Measurements from ENCODE around the gene TAF11. TPM values are rescaled to one million over a fixed set of nuclear protein-coding genes. Genes with fewer than 3 reads are reported as not detected.

The TAF11 gene
- total RNA-seq, 4 donors from 2014 or later = 12.8 to 24.8 (median 19.8) TPM

DNA sequence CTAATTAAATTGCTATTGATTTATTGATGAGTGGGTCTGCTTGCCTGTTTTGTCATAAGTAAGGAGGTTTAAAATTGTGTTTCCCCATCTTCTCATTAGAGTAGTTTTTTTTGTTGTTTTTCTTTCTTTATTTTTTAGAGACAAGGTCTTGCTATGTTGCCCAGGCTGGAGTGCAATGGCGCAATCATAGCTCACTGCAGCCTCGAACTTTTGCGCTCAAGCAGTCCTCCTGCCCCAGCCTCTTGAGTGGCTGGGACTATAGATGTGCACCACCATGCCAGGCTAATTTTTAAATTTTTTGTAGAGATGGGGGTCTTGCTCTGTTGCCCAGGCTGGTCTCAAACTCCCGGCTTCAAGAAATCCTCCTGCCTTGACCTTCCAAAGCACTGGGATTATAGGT is 32.3 kb upstream of the TAF11 start:
- Histone ChIP-seq H3K9me3 (no peaks in the 10 kb centered on the region), H3K27ac (no peak overlapping the region), H3K4me3 (no peak overlapping the region), H3K36me3 (no peaks in the 10 kb centered on the region), H3K27me3 (no peaks in the 10 kb centered on the region), H3K4me1 (peaks cover 0 to 3% of the 10 kb centered on the region in 2 donors)
- intact Hi-C loops (cut with DNase I; ENCODE audit: low total_unique reads) = no loop called here
- no peak for DNase-seq
- TF ChIP-seq, protein P1, sequence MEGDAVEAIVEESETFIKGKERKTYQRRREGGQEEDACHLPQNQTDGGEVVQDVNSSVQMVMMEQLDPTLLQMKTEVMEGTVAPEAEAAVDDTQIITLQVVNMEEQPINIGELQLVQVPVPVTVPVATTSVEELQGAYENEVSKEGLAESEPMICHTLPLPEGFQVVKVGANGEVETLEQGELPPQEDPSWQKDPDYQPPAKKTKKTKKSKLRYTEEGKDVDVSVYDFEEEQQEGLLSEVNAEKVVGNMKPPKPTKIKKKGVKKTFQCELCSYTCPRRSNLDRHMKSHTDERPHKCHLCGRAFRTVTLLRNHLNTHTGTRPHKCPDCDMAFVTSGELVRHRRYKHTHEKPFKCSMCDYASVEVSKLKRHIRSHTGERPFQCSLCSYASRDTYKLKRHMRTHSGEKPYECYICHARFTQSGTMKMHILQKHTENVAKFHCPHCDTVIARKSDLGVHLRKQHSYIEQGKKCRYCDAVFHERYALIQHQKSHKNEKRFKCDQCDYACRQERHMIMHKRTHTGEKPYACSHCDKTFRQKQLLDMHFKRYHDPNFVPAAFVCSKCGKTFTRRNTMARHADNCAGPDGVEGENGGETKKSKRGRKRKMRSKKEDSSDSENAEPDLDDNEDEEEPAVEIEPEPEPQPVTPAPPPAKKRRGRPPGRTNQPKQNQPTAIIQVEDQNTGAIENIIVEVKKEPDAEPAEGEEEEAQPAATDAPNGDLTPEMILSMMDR (IDR thresholded peaks at IDR 0.05) = no peak
- TF ChIP-seq POLR2A (IDR thresholded peaks at IDR 0.05) = no peak

DNA sequence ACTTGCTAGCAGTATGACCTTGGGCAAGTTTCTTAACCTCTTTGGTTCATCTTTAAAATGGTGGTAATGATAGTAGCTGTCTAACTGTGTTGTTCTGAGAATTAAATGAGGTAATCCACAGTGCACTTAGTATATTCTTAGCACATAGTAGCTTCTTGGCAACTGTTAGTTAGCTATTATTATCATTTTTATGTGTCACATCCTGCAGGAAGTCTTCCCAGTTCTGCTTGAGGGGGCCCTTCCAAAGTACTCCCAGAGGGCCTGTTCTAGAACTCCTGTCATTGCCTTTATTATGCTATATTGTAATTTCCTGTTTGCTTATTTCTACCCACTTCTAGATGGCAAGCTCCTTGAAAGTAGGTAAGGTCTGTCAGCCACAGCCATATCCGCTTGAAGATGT is 31.8 kb upstream of the TAF11 start:
- no peaks in the 10 kb centered on the region for H3K36me3 ChIP-seq
- H3K4me3 ChIP-seq = no peak overlapping the region

DNA sequence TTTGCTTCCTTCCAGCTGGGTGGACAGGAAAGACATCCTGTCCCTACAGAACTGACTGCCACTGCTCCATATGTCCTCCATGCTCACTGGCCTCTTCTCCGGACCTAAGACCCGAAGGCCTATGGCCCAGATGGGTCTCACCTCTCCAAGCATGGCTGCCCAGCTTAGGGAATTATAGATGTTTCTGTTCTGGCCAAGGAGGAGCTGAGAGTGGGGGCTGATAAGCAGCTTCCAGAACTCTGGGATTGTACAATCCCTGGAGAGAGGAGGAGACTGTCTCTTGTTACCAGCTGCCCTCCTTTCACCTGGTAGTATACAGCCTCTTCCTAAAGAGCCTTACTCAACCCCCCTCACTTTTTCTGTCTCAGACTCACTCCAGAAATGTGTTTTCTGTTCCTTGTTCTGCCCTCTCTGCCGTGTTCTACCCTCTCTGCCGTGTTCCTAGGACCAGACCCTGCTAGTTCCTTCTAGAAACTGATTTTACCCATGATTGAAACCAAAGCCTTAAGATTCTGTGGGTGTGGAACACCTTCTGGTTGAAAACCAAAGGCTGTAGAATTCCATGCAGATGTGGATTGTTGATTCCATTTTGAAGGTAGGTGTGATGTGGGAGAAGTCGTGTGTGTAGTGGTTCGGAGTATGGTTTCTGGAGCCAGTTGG is 29.9 kb upstream of the TAF11 start:
- TF ChIP-seq POLR2A (IDR thresholded peaks at IDR 0.05) = no peak
- TF ChIP-seq, protein P1 (IDR thresholded peaks at IDR 0.05) = no peak
- Histone ChIP-seq H3K27ac (no peak overlapping the region), H3K27me3 (no peaks in the 10 kb centered on the region), H3K9me3 (no peaks in the 10 kb centered on the region), H3K4me1 (peaks cover 0 to 3% of the 10 kb centered on the region in 2 donors), H3K36me3 (no peaks in the 10 kb centered on the region), H3K4me3 (no peak overlapping the region)
- intact Hi-C loops (cut with DNase I; ENCODE audit: low total_unique reads) = no loop called here
- DNase-seq = no peak

More for the DNA sequence above, 31.8 kb upstream of the TAF11 start:
- DNase-seq = no peak
- H3K9me3 ChIP-seq = no peaks in the 10 kb centered on the region
- peaks cover 0 to 3% of the 10 kb centered on the region in 2 donors for H3K4me1 ChIP-seq
- TF ChIP-seq, protein P1 (IDR thresholded peaks at IDR 0.05) = no peak
- no peak for TF ChIP-seq POLR2A (IDR thresholded peaks at IDR 0.05)
- H3K27ac ChIP-seq = no peak overlapping the region
- H3K27me3 ChIP-seq = no peaks in the 10 kb centered on the region
- intact Hi-C loops (cut with DNase I; ENCODE audit: low total_unique reads) = no loop called here

DNA sequence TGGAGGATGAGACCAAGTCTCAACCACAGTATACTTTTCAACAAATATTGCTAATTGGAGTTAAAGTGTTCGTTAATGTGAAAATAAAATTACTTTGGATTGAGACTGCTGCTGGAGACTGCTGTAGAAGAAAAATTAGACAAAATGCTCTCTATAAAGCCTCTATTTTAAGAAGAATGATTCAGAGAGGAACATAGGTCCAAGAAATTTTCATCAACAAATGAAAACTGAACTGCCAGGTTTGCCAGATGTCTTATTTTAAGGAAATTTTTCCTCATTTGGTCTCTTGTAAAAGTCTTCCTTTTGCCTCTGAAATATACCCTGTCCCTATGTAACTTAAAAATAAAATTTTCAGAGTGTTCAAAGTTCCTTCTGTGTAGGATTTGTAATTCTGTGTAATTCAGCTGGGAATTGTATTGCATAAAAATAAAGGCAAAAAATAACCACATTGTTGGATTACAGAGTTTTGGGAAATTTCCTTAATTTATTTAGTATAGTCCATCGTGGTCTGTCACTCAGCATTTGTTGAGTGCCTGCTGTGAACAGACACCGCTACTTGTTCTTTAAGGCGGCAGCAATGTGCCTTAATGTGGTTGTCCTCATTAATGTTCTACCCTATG is 28.6 kb upstream of the TAF11 start:
- TF ChIP-seq, protein P1 (IDR thresholded peaks at IDR 0.05) = no peak
- TF ChIP-seq POLR2A (IDR thresholded peaks at IDR 0.05) = no peak
- H3K27ac ChIP-seq = peak overlapping the region in 1 of 2 donors; percentile 67
- H3K36me3 ChIP-seq = no peaks in the 10 kb centered on the region
- no peak for DNase-seq
- no peak overlapping the region for H3K4me3 ChIP-seq
- intact Hi-C loops (cut with DNase I; ENCODE audit: low total_unique reads) = no loop called here
- H3K27me3 ChIP-seq = no peaks in the 10 kb centered on the region
- H3K4me1 ChIP-seq = peaks cover 0 to 3% of the 10 kb centered on the region in 2 donors
- no peaks in the 10 kb centered on the region for H3K9me3 ChIP-seq

GRCh38 chr6:34914358-34914757 is 26.5 kb upstream of the TAF11 start:
- H3K36me3 ChIP-seq = no peaks in the 10 kb centered on the region
- no peak overlapping the region for H3K27ac ChIP-seq
- H3K9me3 ChIP-seq = no peaks in the 10 kb centered on the region
- intact Hi-C loops (cut with DNase I; ENCODE audit: low total_unique reads) = no loop called here
- H3K27me3 ChIP-seq = no peaks in the 10 kb centered on the region
- no peak overlapping the region for H3K4me3 ChIP-seq
- DNase-seq = no peak
- TF ChIP-seq POLR2A (IDR thresholded peaks at IDR 0.05) = no peak
- TF ChIP-seq, protein P1 (IDR thresholded peaks at IDR 0.05) = no peak
- H3K4me1 ChIP-seq = peaks cover 0 to 3% of the 10 kb centered on the region in 2 donors
